ENCODE measurements around the gene HMG20A.

The HMG20A gene

GRCh38 chr15:77500989-77501388 is 80.3 kb downstream of the HMG20A start:
- DNase-seq: no peak

- DNase-seq: no peak
These were observed 81.8 kb downstream of the HMG20A start for GRCh38 chr15:77502379-77503095.

- DNase-seq: no peak
These were observed 82.6 kb downstream of the HMG20A start for GRCh38 chr15:77503240-77503639.

- no peak for DNase-seq
These were observed 83.1 kb downstream of the HMG20A start for GRCh38 chr15:77503764-77504163.

GRCh38 chr15:77504306-77504705 is 83.6 kb downstream of the HMG20A start:
- DNase-seq: no peak

- DNase-seq: no peak
These were observed 84.2 kb downstream of the HMG20A start for GRCh38 chr15:77504871-77505270.

GRCh38 chr15:77505556-77505955 is 84.9 kb downstream of the HMG20A start:
- no peak for DNase-seq

GRCh38 chr15:77506311-77507142 is 85.8 kb downstream of the HMG20A start:
- no peak for DNase-seq

- no peak for DNase-seq
These were observed 86.6 kb downstream of the HMG20A start for GRCh38 chr15:77507143-77507897.

GRCh38 chr15:77507911-77508310 is 87.2 kb downstream of the HMG20A start:
- no peak for DNase-seq

- DNase-seq: no peak
These were observed 88.0 kb downstream of the HMG20A start for GRCh38 chr15:77508541-77509243.

GRCh38 chr15:77510066-77511057 is 89.7 kb downstream of the HMG20A start:
- DNase-seq: no peak

- no peak for DNase-seq
These were observed 91.2 kb downstream of the HMG20A start for GRCh38 chr15:77511869-77512268.

- DNase-seq: no peak
These were observed 92.5 kb downstream of the HMG20A start for GRCh38 chr15:77513226-77513625.

GRCh38 chr15:77514641-77515402 is 94.1 kb downstream of the HMG20A start:
- DNase-seq: no peak

GRCh38 chr15:77515613-77516012 is 94.9 kb downstream of the HMG20A start:
- DNase-seq: no peak

GRCh38 chr15:77516076-77516475 is 95.4 kb downstream of the HMG20A start:
- no peak for DNase-seq

- no peak for DNase-seq
These were observed 96.1 kb downstream of the HMG20A start for GRCh38 chr15:77516786-77517185.

- DNase-seq: no peak
These were observed 96.9 kb downstream of the HMG20A start for GRCh38 chr15:77517579-77517978.

GRCh38 chr15:77518458-77518857 is 97.8 kb downstream of the HMG20A start:
- no peak for DNase-seq

Data from right kidney (tissue), 1 donor.